Mucosa of descending colon (tissue), 3 donors: ENCODE measurements around the gene COX11. TPM values are rescaled to one million over a fixed set of nuclear protein-coding genes. Genes with fewer than 3 reads are reported as not detected.

Source experiments
- ATAC-seq: fragments of 200-7000 bp; cut with Tn5 transposase; one replicate; pipeline ENCODE4 v1.9.1; 2020; ENCODE audit warnings: mild to moderate bottlenecking, moderate library complexity
- DNase-seq, 3 donors: peaks; one replicate each; pipeline ENCODE4 v3.0.0-alpha.2; 2020
- H3K36me3 ChIP-seq: fragments of 200-600 bp; one replicate; pipeline ENCODE4 v1.8.0; 2021; ENCODE audit warnings: low read depth, mild to moderate bottlenecking
- H3K4me1 ChIP-seq: fragments of 200-600 bp; one replicate; pipeline ENCODE4 v1.8.0; 2021; ENCODE audit warnings: low read depth, mild to moderate bottlenecking
- H3K4me3 ChIP-seq: fragments of 200-600 bp; one replicate; pipeline ENCODE4 v1.8.0; 2021; ENCODE audit warnings: mild to moderate bottlenecking
- H3K9me3 ChIP-seq: fragments of 200-600 bp; one replicate; pipeline ENCODE4 v1.8.0; 2021; ENCODE audit warnings: mild to moderate bottlenecking
- CTCF ChIP-seq: fragments of 200-600 bp; IDR thresholded peaks from one replicate; pipeline ENCODE4 v1.8.0; 2022; ENCODE audit warnings: antibody characterized with exemption, mild to moderate bottlenecking
- intact Hi-C, 2 donors: fragments of 100-400 bp; cut with DNase I in 1 of 2; cut with micrococcal nuclease in 1 of 2; formaldehyde crosslinking; loops; one replicate each; pipeline versions ENCODE4 v1.11.0 to v1.11.1; 2022; cut with DNase I, micrococcal nuclease
- long read RNA-seq, 2 donors: library from polyadenylated mRNA; unstranded; transcript quantifications; one replicate each; pipeline ENCODE4 v2.0.0, GENCODE V29; 2019 to 2021
- total RNA-seq, 3 donors: library from RNA; stranded (reverse); fragmentation: NEBNext Ultra II Directional in 2 of 3; extraction: Animal tissue kit (Norgen Biotek cat#: 25700) in 2 of 3; gene quantifications; one replicate each; pipeline versions ENCODE4 v1.2.1 to v1.2.4, GENCODE V29; 2021 to 2023
- donor health status: DM: no; HTN: no; CAD: no; lungs with moderate emphysema.
- donor health status: DM: no; HTN: no; CAD: no.
- donor health status: DM: no; HTN: yes; CAD: no.

COX11 gene
- 10 to 100 TPM; 53.2 to 61.4 (median 55.3) TPM for total RNA-seq
- long read RNA-seq, donor 1, transcript COX11-201 (4 exons, 2,497 nt) = major isoform, 27 of 32 reads
- long read RNA-seq, donor 1, partial matches to known transcripts = 0 of 32 reads
- long read RNA-seq, donor 1, other reads (novel, unspliced or antisense) = 0 of 32 reads
- long read RNA-seq, donor 2, transcript COX11-201 (4 exons, 2,497 nt) = major isoform, 19 of 24 reads
- long read RNA-seq, donor 2, partial matches to known transcripts = 1 of 24 reads
- long read RNA-seq, donor 2, other reads (novel, unspliced or antisense) = 1 of 24 reads

GRCh38 chr17:54968262-54968987 lies at the start of gene COX11, which contains the start of gene STXBP4:
Gene COX11 (minus strand): TSS chr17:54968654. CDS start chr17:54968646, 8 bp downstream.
Gene STXBP4 (plus strand): TSS chr17:54968765. CDS start chr17:54986220, 17,455 bp downstream.
- Histone ChIP-seq H3K4me1 (peaks cover 9% of the 10 kb centered on the region), H3K4me3 (peak within 1 kb of the TSS; percentile 69), H3K9me3 (no peaks in the 10 kb centered on the region), H3K36me3 (no peaks in the 10 kb centered on the region)
- DNase-seq (peak; percentile 96 to 98 (median 97)), ATAC-seq (peak; percentile 99)
- TF ChIP-seq CTCF = no peak
- intact Hi-C loops = no loop called here

GRCh38 chr17:55005520-55005919 lies 37.1 kb upstream of the COX11 start:
- ATAC-seq (no peak), DNase-seq (peak in 1 of 3 donors; percentile 18)
- Histone ChIP-seq H3K4me3 (no peak overlapping the region), H3K9me3 (no peaks in the 10 kb centered on the region), H3K36me3 (no peaks in the 10 kb centered on the region), H3K4me1 (no peaks in the 10 kb centered on the region)
- TF ChIP-seq CTCF = no peak
- intact Hi-C loops = no loop called here

GRCh38 chr17:55004484-55004883 lies 36.0 kb upstream of the COX11 start:
- no peak overlapping the region for H3K4me3 ChIP-seq
- no peak for TF ChIP-seq CTCF
- H3K9me3 ChIP-seq = no peaks in the 10 kb centered on the region
- no peaks in the 10 kb centered on the region for H3K4me1 ChIP-seq
- intact Hi-C loops = no loop called here
- DNase-seq (no peak), ATAC-seq (no peak)
- H3K36me3 ChIP-seq = no peaks in the 10 kb centered on the region

GRCh38 chr17:55002458-55002857 lies 34.0 kb upstream of the COX11 start:
- H3K36me3 ChIP-seq = no peaks in the 10 kb centered on the region
- TF ChIP-seq CTCF = no peak
- H3K4me1 ChIP-seq = no peaks in the 10 kb centered on the region
- ATAC-seq (no peak), DNase-seq (no peak)
- intact Hi-C loops = no loop called here
- no peak overlapping the region for H3K4me3 ChIP-seq
- H3K9me3 ChIP-seq = no peaks in the 10 kb centered on the region

GRCh38 chr17:54996441-54996840 lies 28.0 kb upstream of the COX11 start:
- intact Hi-C loops = loop anchor here in 1 of 2 donors (10.0 kb wide), 1 partner anchor 348 kb away; no protein-coding TSS in a partner anchor
- no peak overlapping the region for H3K4me3 ChIP-seq
- DNase-seq (no peak), ATAC-seq (no peak)
- H3K4me1 ChIP-seq = no peaks in the 10 kb centered on the region
- H3K36me3 ChIP-seq = no peaks in the 10 kb centered on the region
- no peaks in the 10 kb centered on the region for H3K9me3 ChIP-seq
- TF ChIP-seq CTCF = no peak
